GM19395 (cell line): Measurements from ENCODE around the gene SMIM36.
"Not testable (repeated sequence)": the region's sequence is repeated elsewhere in the genome, so short reads cannot be mapped to it uniquely, and the experiment has no call there.

Experiments
- ATAC-seq: cut with Tn5 transposase; IDR thresholded peaks from one replicate; pipeline ENCODE4 v1.9.1; 2021; ENCODE audit warnings: mild to moderate bottlenecking, moderate library complexity; ENCODE audit not compliant: unreplicated experiment

The SMIM36 gene

GRCh38 chr17:55417411-55418268 is 93.6 kb downstream of the SMIM36 start:
- no peak for ATAC-seq

- ATAC-seq, result no peak
Measured at GRCh38 chr17:55416470-55417052, 94.7 kb downstream of the SMIM36 start.

- no peak for ATAC-seq
Measured at GRCh38 chr17:55416000-55416399, 95.3 kb downstream of the SMIM36 start.

GRCh38 chr17:55414983-55415382 is 96.3 kb downstream of the SMIM36 start:
- ATAC-seq, result no peak

GRCh38 chr17:55413825-55414489 is 97.3 kb downstream of the SMIM36 start:
- no peak for ATAC-seq

- ATAC-seq, result no peak
Measured at GRCh38 chr17:55411463-55411855, 99.8 kb downstream of the SMIM36 start.

- no peak for ATAC-seq
Measured at GRCh38 chr17:55410722-55411462, 100.4 kb downstream of the SMIM36 start.

- no peak for ATAC-seq
Measured at GRCh38 chr17:55409030-55409800, 102.0 kb downstream of the SMIM36 start.

- no peak for ATAC-seq
Measured at GRCh38 chr17:55407641-55408566, 103.3 kb downstream of the SMIM36 start.

GRCh38 chr17:55405600-55405999 is 105.7 kb downstream of the SMIM36 start:
- ATAC-seq, result no peak

- not testable (repeated sequence) for ATAC-seq
Measured at GRCh38 chr17:55404197-55404596, 107.1 kb downstream of the SMIM36 start.

GRCh38 chr17:55402374-55402773 is 108.9 kb downstream of the SMIM36 start:
- ATAC-seq, result no peak
